ENCODE measurements around the gene CCDC201. TPM values are rescaled to one million over a fixed set of nuclear protein-coding genes. Genes with fewer than 3 reads are reported as not detected.
A peak's percentile ranks its signal among the peaks of the same experiment; 100 is the strongest.

CCDC201 gene
- total and polyA plus RNA-seq, 3 experiments from 2014 or later: not detected

DNA sequence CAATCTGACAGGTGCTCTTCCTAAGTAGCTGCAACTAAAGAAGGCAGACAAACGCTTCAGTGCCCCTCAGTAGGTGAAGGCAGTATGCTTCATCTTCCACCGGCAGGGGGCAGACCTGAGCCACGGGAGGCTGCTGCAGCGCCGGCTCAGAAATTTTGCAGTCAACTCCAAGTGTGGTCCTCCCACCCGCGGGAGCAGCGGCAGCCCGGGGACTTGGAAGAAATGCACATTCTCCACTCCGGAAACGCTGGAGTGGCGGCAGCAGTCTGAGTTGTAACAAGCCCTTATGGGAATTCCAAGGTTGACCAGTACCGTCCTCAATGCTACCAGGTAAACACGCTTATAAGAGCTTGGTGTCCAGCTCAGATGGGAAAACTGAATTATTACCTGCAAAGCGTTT lies 44.8 kb upstream of the CCDC201 start:
- Histone ChIP-seq H3K27me3 (ENCODE audit: insufficient read depth, low read length, poor library complexity, severe bottlenecking) (no peaks in the 10 kb centered on the region), H3K27ac (ENCODE audit: low read depth, low read length) (no peak overlapping the region), H3K4me1 (ENCODE audit: insufficient read depth, low read length) (peaks cover 10% of the 10 kb centered on the region), H3K4me3 (ENCODE audit: low read length) (no peak overlapping the region), H3K36me3 (ENCODE audit: insufficient read depth, low read length) (no peaks in the 10 kb centered on the region), H3K9me3 (ENCODE audit: low read length) (no peaks in the 10 kb centered on the region)
- H3K36me3 Mint-ChIP-seq: peaks cover 0 to 18% (median 0%) of the 10 kb centered on the region in 3 donors
- no peaks in the 10 kb centered on the region for H3K9me3 Mint-ChIP-seq
- peak overlapping the region in 2 of 7 donors; percentile 54 to 72 for H3K4me3 Mint-ChIP-seq
- no peak overlapping the region for H3K27ac Mint-ChIP-seq
- ChIA-PET CTCF (interaction anchor here (1.0 to 1.5 kb wide), 4 partner anchors 12 to 1170 kb away, joined by 3 read pairs; no protein-coding TSS in a partner anchor), POLR2A (no interaction called here)
- DNase-seq: peak; percentile 48 to 78 (median 53)
- peaks cover 9 to 45% (median 16%) of the 10 kb centered on the region in 3 donors for H3K4me1 Mint-ChIP-seq
- peaks cover 38 to 54% of the 10 kb centered on the region in 2 donors for H3K27me3 Mint-ChIP-seq

- Mint-ChIP-seq H3K27ac (no peak overlapping the region), H3K4me1 (peaks cover 3 to 39% (median 10%) of the 10 kb centered on the region in 3 donors), H3K36me3 (peaks cover 0 to 21% (median 0%) of the 10 kb centered on the region in 3 donors), H3K9me3 (no peaks in the 10 kb centered on the region), H3K4me3 (no peak overlapping the region), H3K27me3 (peaks cover 33 to 52% of the 10 kb centered on the region in 2 donors)
- ChIA-PET POLR2A (no interaction called here), CTCF (interaction anchor here (1.1 to 1.5 kb wide), 2 partner anchors 11 to 26 kb away, joined by 3 to 4 read pairs; no protein-coding TSS in a partner anchor)
- Histone ChIP-seq H3K27ac (ENCODE audit: low read depth, low read length) (no peak overlapping the region), H3K9me3 (ENCODE audit: low read length) (no peaks in the 10 kb centered on the region), H3K4me1 (ENCODE audit: insufficient read depth, low read length) (peaks cover 4% of the 10 kb centered on the region), H3K4me3 (ENCODE audit: low read length) (no peak overlapping the region), H3K27me3 (ENCODE audit: insufficient read depth, low read length, poor library complexity, severe bottlenecking) (no peaks in the 10 kb centered on the region), H3K36me3 (ENCODE audit: insufficient read depth, low read length) (no peaks in the 10 kb centered on the region)
- no peak for DNase-seq
Observed at GRCh38 chr7:45917064-45917463, 44.2 kb upstream of the CCDC201 start.

DNA sequence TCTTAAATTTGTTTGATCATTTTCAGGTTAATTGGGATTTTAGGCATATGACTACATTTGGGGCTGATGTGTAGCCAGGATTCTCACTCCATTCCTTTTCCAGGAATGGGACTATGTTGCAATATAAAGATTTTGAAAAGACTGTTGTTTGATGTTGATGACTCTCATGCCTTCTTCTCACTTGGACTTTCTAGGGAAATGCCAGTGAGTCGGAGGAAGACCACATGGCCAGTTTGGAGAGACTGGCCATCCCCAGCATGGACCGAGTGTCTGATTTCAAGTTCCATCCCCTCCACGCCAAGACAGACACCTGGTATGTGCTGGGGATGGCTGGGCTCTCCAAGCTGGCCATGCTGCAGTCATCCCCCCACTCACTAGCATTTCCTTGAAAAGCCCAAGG lies 42.7 kb upstream of the CCDC201 start:
- Mint-ChIP-seq H3K9me3 (no peaks in the 10 kb centered on the region), H3K27me3 (peaks cover 34 to 49% of the 10 kb centered on the region in 2 donors), H3K4me3 (no peak overlapping the region), H3K36me3 (peaks cover 0 to 25% (median 1%) of the 10 kb centered on the region in 3 donors), H3K4me1 (peaks cover 2 to 32% (median 8%) of the 10 kb centered on the region in 3 donors), H3K27ac (no peak overlapping the region)
- no peaks in the 10 kb centered on the region for H3K36me3 ChIP-seq (ENCODE audit: insufficient read depth, low read length)
- H3K27me3 ChIP-seq (ENCODE audit: insufficient read depth, low read length, poor library complexity, severe bottlenecking): no peaks in the 10 kb centered on the region
- no peak for DNase-seq
- H3K27ac ChIP-seq (ENCODE audit: low read depth, low read length): no peak overlapping the region
- H3K4me3 ChIP-seq (ENCODE audit: low read length): no peak overlapping the region
- H3K4me1 ChIP-seq (ENCODE audit: insufficient read depth, low read length): no peaks in the 10 kb centered on the region
- no peaks in the 10 kb centered on the region for H3K9me3 ChIP-seq (ENCODE audit: low read length)
- POLR2A ChIA-PET: no interaction called here
- CTCF ChIA-PET: no interaction called here

- Histone ChIP-seq H3K4me1 (ENCODE audit: insufficient read depth, low read length) (no peaks in the 10 kb centered on the region), H3K27me3 (ENCODE audit: insufficient read depth, low read length, poor library complexity, severe bottlenecking) (no peaks in the 10 kb centered on the region), H3K27ac (ENCODE audit: low read depth, low read length) (no peak overlapping the region), H3K4me3 (ENCODE audit: low read length) (no peak overlapping the region), H3K36me3 (ENCODE audit: insufficient read depth, low read length) (no peaks in the 10 kb centered on the region), H3K9me3 (ENCODE audit: low read length) (no peaks in the 10 kb centered on the region)
- ChIA-PET CTCF (no interaction called here), POLR2A (no interaction called here)
- H3K4me1 Mint-ChIP-seq: peaks cover 2 to 26% (median 6%) of the 10 kb centered on the region in 3 donors
- no peak for DNase-seq
- H3K27ac Mint-ChIP-seq: no peak overlapping the region
- no peaks in the 10 kb centered on the region for H3K9me3 Mint-ChIP-seq
- no peak overlapping the region for H3K4me3 Mint-ChIP-seq
- H3K27me3 Mint-ChIP-seq: peaks cover 29 to 43% of the 10 kb centered on the region in 2 donors
- peaks cover 0 to 27% (median 5%) of the 10 kb centered on the region in 3 donors for H3K36me3 Mint-ChIP-seq
Observed at GRCh38 chr7:45914911-45915310, 42.0 kb upstream of the CCDC201 start.

- POLR2A ChIA-PET: no interaction called here
- Histone ChIP-seq H3K9me3 (ENCODE audit: low read length) (no peaks in the 10 kb centered on the region), H3K36me3 (ENCODE audit: insufficient read depth, low read length) (no peaks in the 10 kb centered on the region), H3K27me3 (ENCODE audit: insufficient read depth, low read length, poor library complexity, severe bottlenecking) (no peaks in the 10 kb centered on the region), H3K4me3 (ENCODE audit: low read length) (no peak overlapping the region), H3K4me1 (ENCODE audit: insufficient read depth, low read length) (no peaks in the 10 kb centered on the region), H3K27ac (ENCODE audit: low read depth, low read length) (no peak overlapping the region)
- Mint-ChIP-seq H3K9me3 (no peaks in the 10 kb centered on the region), H3K4me3 (no peak overlapping the region), H3K4me1 (peaks cover 0 to 9% (median 2%) of the 10 kb centered on the region in 3 donors), H3K27me3 (peaks cover 13 to 34% of the 10 kb centered on the region in 2 donors), H3K36me3 (peaks cover 0 to 27% (median 5%) of the 10 kb centered on the region in 3 donors), H3K27ac (no peak overlapping the region)
- CTCF ChIA-PET: interaction anchor here (1.1 kb wide), 1 partner anchor 8 kb away, joined by 3 read pairs; the partner anchor contains the start of gene IGFBP3
- DNase-seq: no peak
Observed at GRCh38 chr7:45912972-45913371, 40.1 kb upstream of the CCDC201 start.

- H3K4me3 Mint-ChIP-seq: no peak overlapping the region
- Histone ChIP-seq H3K9me3 (ENCODE audit: low read length) (no peaks in the 10 kb centered on the region), H3K4me1 (ENCODE audit: insufficient read depth, low read length) (no peaks in the 10 kb centered on the region), H3K4me3 (ENCODE audit: low read length) (no peak overlapping the region), H3K27me3 (ENCODE audit: insufficient read depth, low read length, poor library complexity, severe bottlenecking) (no peaks in the 10 kb centered on the region), H3K36me3 (ENCODE audit: insufficient read depth, low read length) (no peaks in the 10 kb centered on the region), H3K27ac (ENCODE audit: low read depth, low read length) (no peak overlapping the region)
- H3K9me3 Mint-ChIP-seq: peaks cover 0 to 2% (median 0%) of the 10 kb centered on the region in 5 donors
- peaks cover 11 to 27% of the 10 kb centered on the region in 2 donors for H3K27me3 Mint-ChIP-seq
- H3K27ac Mint-ChIP-seq: no peak overlapping the region
- POLR2A ChIA-PET: no interaction called here
- no peak for DNase-seq
- H3K36me3 Mint-ChIP-seq: peaks cover 0 to 23% (median 5%) of the 10 kb centered on the region in 3 donors
- H3K4me1 Mint-ChIP-seq: no peaks in the 10 kb centered on the region
- CTCF ChIA-PET: no interaction called here
Observed at GRCh38 chr7:45911311-45911710, 38.4 kb upstream of the CCDC201 start.

GRCh38 chr7:45910855-45911254 lies 38.0 kb upstream of the CCDC201 start:
- CTCF ChIA-PET: no interaction called here

GRCh38 chr7:45909561-45909960 lies 36.7 kb upstream of the CCDC201 start:
- no peak overlapping the region for H3K27ac ChIP-seq (ENCODE audit: low read depth, low read length)
- Mint-ChIP-seq H3K4me3 (no peak overlapping the region), H3K9me3 (peaks cover 0 to 2% (median 0%) of the 10 kb centered on the region in 5 donors), H3K4me1 (no peaks in the 10 kb centered on the region), H3K27me3 (peaks cover 11 to 15% of the 10 kb centered on the region in 2 donors), H3K36me3 (peaks cover 0 to 16% (median 5%) of the 10 kb centered on the region in 3 donors), H3K27ac (no peak overlapping the region)
- no peaks in the 10 kb centered on the region for H3K9me3 ChIP-seq (ENCODE audit: low read length)
- ChIA-PET CTCF (no interaction called here), POLR2A (no interaction called here)
- no peaks in the 10 kb centered on the region for H3K36me3 ChIP-seq (ENCODE audit: insufficient read depth, low read length)
- no peaks in the 10 kb centered on the region for H3K27me3 ChIP-seq (ENCODE audit: insufficient read depth, low read length, poor library complexity, severe bottlenecking)
- DNase-seq: no peak
- H3K4me1 ChIP-seq (ENCODE audit: insufficient read depth, low read length): no peaks in the 10 kb centered on the region
- no peak overlapping the region for H3K4me3 ChIP-seq (ENCODE audit: low read length)

More at GRCh38 chr7:45910855-45911254, 38.0 kb upstream of the CCDC201 start:
- Mint-ChIP-seq H3K9me3 (peaks cover 0 to 2% (median 0%) of the 10 kb centered on the region in 5 donors), H3K36me3 (peaks cover 0 to 19% (median 5%) of the 10 kb centered on the region in 3 donors), H3K27ac (no peak overlapping the region), H3K27me3 (peaks cover 11 to 23% of the 10 kb centered on the region in 2 donors), H3K4me1 (no peaks in the 10 kb centered on the region), H3K4me3 (no peak overlapping the region)
- POLR2A ChIA-PET: no interaction called here
- Histone ChIP-seq H3K27me3 (ENCODE audit: insufficient read depth, low read length, poor library complexity, severe bottlenecking) (no peaks in the 10 kb centered on the region), H3K4me1 (ENCODE audit: insufficient read depth, low read length) (no peaks in the 10 kb centered on the region), H3K9me3 (ENCODE audit: low read length) (no peaks in the 10 kb centered on the region), H3K27ac (ENCODE audit: low read depth, low read length) (no peak overlapping the region), H3K36me3 (ENCODE audit: insufficient read depth, low read length) (no peaks in the 10 kb centered on the region), H3K4me3 (ENCODE audit: low read length) (no peak overlapping the region)
- no peak for DNase-seq
